ENCODE results near the gene TFAP2E. TPM values are rescaled to one million over a fixed set of nuclear protein-coding genes. Genes with fewer than 3 reads are reported as not detected.

Gene TFAP2E
- under 1 TPM; 0.53 to 0.58 TPM for total RNA-seq

- DNase-seq = no peak
- ChIA-PET POLR2A (interaction anchor here (1.6 kb wide), 1 partner anchor 9 kb away, joined by 6 read pairs; no protein-coding TSS in a partner anchor), CTCF (interaction anchor here (0.6 to 2.1 kb wide), 8 partner anchors 9 to 372 kb away, joined by 3 to 13 read pairs (median 4); no protein-coding TSS in a partner anchor)
- Mint-ChIP-seq H3K9me3 (ENCODE audit: low read depth) (no peaks in the 10 kb centered on the region), H3K4me1 (peaks cover 22% of the 10 kb centered on the region), H3K27me3 (peaks cover 14% of the 10 kb centered on the region), H3K4me3 (no peak within 1 kb of the TSS), H3K27ac (no peak within 1 kb of the TSS), H3K36me3 (ENCODE audit: low read depth) (no peaks in the 10 kb centered on the region)
- intact Hi-C loops (cut with DNase I, micrococcal nuclease) = loop anchor here in 1 of 2 experiments (10.0 kb wide), 1 partner anchor 881 kb away; the partner anchor contains the start of gene OSCP1
- ATAC-seq = no peak
These were observed at the start of gene TFAP2E for GRCh38 chr1:35573198-35574124. Gene TFAP2E (plus strand): TSS chr1:35573314. CDS start chr1:35573578, 264 bp downstream.

DNA sequence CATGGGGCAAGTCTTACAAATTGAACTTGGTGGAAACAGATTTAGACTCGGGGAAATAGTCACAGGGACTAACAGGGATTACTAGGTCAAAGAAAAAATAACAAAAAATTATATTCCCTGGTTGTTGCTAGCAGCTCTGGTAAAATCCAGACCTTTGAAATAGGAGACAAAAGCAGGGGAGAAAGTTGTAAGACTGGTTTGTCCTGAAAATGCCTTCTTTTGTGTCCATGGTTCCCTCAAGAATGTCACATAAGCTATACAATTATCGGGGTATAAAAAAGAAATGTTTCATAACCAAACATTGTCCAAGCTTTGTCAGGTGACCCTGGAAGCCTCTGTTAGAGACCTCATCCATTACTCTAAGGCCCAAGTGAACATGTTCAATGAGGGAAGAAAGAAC, 49.0 kb upstream of the TFAP2E start:
- H3K4me1 Mint-ChIP-seq = peaks cover 15% of the 10 kb centered on the region
- no peak overlapping the region for H3K4me3 Mint-ChIP-seq
- ChIA-PET CTCF (interaction anchor here (0.8 to 1.5 kb wide), 3 partner anchors 10 to 283 kb away, joined by 3 to 6 read pairs (median 4); no protein-coding TSS in a partner anchor), POLR2A (no interaction called here)
- H3K27ac Mint-ChIP-seq = no peak overlapping the region
- intact Hi-C loops (cut with DNase I, micrococcal nuclease) = no loop called here
- no peaks in the 10 kb centered on the region for H3K27me3 Mint-ChIP-seq
- peaks cover 14% of the 10 kb centered on the region for H3K9me3 Mint-ChIP-seq (ENCODE audit: low read depth)
- ATAC-seq (no peak), DNase-seq (no peak)
- H3K36me3 Mint-ChIP-seq (ENCODE audit: low read depth) = peaks cover 21% of the 10 kb centered on the region

GRCh38 chr1:35530168-35530567, 42.9 kb upstream of the TFAP2E start:
- Mint-ChIP-seq H3K9me3 (ENCODE audit: low read depth) (peaks cover 14% of the 10 kb centered on the region), H3K27me3 (no peaks in the 10 kb centered on the region), H3K36me3 (ENCODE audit: low read depth) (peaks cover 39% of the 10 kb centered on the region), H3K4me3 (no peak overlapping the region), H3K4me1 (peaks cover 10% of the 10 kb centered on the region), H3K27ac (no peak overlapping the region)
- ChIA-PET POLR2A (no interaction called here), CTCF (no interaction called here)
- no peak for ATAC-seq
- intact Hi-C loops (cut with DNase I, micrococcal nuclease) = no loop called here
- no peak for DNase-seq

GRCh38 chr1:35530946-35531345, 42.2 kb upstream of the TFAP2E start:
- intact Hi-C loops (cut with DNase I, micrococcal nuclease) = no loop called here
- Mint-ChIP-seq H3K27ac (no peak overlapping the region), H3K36me3 (ENCODE audit: low read depth) (peaks cover 39% of the 10 kb centered on the region), H3K9me3 (ENCODE audit: low read depth) (peaks cover 14% of the 10 kb centered on the region), H3K4me1 (peaks cover 17% of the 10 kb centered on the region), H3K27me3 (no peaks in the 10 kb centered on the region), H3K4me3 (no peak overlapping the region)
- no peak for DNase-seq
- CTCF ChIA-PET = no interaction called here
- no peak for ATAC-seq
- POLR2A ChIA-PET = no interaction called here

- H3K36me3 Mint-ChIP-seq (ENCODE audit: low read depth) = peaks cover 39% of the 10 kb centered on the region
- H3K27ac Mint-ChIP-seq = no peak overlapping the region
- DNase-seq (no peak), ATAC-seq (no peak)
- ChIA-PET CTCF (interaction anchor here (1.8 kb wide), 1 partner anchor 15 kb away, joined by 4 read pairs; no protein-coding TSS in a partner anchor), POLR2A (no interaction called here)
- peaks cover 21% of the 10 kb centered on the region for H3K4me1 Mint-ChIP-seq
- H3K4me3 Mint-ChIP-seq = no peak overlapping the region
- peaks cover 14% of the 10 kb centered on the region for H3K9me3 Mint-ChIP-seq (ENCODE audit: low read depth)
- no peaks in the 10 kb centered on the region for H3K27me3 Mint-ChIP-seq
- intact Hi-C loops (cut with DNase I, micrococcal nuclease) = no loop called here
These were observed 41.7 kb upstream of the TFAP2E start for GRCh38 chr1:35531368-35531767.

GRCh38 chr1:35532497-35533223, 40.5 kb upstream of the TFAP2E start:
- Mint-ChIP-seq H3K4me1 (peaks cover 34% of the 10 kb centered on the region), H3K36me3 (ENCODE audit: low read depth) (peaks cover 33% of the 10 kb centered on the region), H3K27ac (no peak overlapping the region), H3K27me3 (no peaks in the 10 kb centered on the region), H3K4me3 (no peak overlapping the region), H3K9me3 (ENCODE audit: low read depth) (peaks cover 11% of the 10 kb centered on the region)
- POLR2A ChIA-PET = interaction anchor here (0.6 kb wide), 1 partner anchor 22 kb away, joined by 9 read pairs; no protein-coding TSS in a partner anchor
- DNase-seq = no peak
- intact Hi-C loops (cut with DNase I, micrococcal nuclease) = no loop called here
- ATAC-seq = no peak
- CTCF ChIA-PET = interaction anchor here (0.6 to 2.6 kb wide), 6 partner anchors 9 to 260 kb away, joined by 3 to 14 read pairs (median 4); no protein-coding TSS in a partner anchor

- Mint-ChIP-seq H3K9me3 (ENCODE audit: low read depth) (peaks cover 7% of the 10 kb centered on the region), H3K27me3 (no peaks in the 10 kb centered on the region), H3K4me3 (no peak overlapping the region), H3K4me1 (peaks cover 42% of the 10 kb centered on the region), H3K36me3 (ENCODE audit: low read depth) (peaks cover 28% of the 10 kb centered on the region), H3K27ac (no peak overlapping the region)
- POLR2A ChIA-PET = interaction anchor here (0.7 kb wide), 1 partner anchor 34 kb away, joined by 3 read pairs; no protein-coding TSS in a partner anchor
- ATAC-seq (no peak), DNase-seq (no peak)
- intact Hi-C loops (cut with DNase I, micrococcal nuclease) = no loop called here
- CTCF ChIA-PET = interaction anchor here (0.9 to 2.6 kb wide), 3 partner anchors 8 to 82 kb away, joined by 3 to 14 read pairs (median 6); no protein-coding TSS in a partner anchor
These were observed 39.5 kb upstream of the TFAP2E start for GRCh38 chr1:35533586-35533985.

DNA sequence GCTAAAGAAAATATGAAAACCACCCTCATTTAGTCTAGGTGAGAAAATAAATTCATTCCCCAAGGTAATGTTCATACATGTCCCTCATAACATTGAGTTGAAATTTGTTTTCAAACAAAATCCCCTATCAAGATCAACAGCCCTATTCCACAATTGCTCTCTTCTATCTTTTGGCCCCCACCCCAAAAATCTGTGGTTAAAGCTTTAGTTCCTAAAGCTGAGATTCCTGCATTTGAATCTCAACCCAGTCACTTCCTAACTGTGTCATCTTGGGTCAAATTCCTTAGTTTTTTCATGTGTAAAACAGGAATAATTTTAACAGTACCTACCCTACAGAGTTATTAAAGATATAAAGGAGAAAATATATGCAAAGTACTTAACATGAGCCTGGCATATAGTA, 37.9 kb upstream of the TFAP2E start:
- no peak overlapping the region for H3K27ac Mint-ChIP-seq
- DNase-seq = no peak
- ChIA-PET POLR2A (interaction anchor here (1.6 kb wide), 1 partner anchor 29 kb away, joined by 3 read pairs; no protein-coding TSS in a partner anchor), CTCF (interaction anchor here (1.0 to 2.4 kb wide), 5 partner anchors 17 to 237 kb away, joined by 3 to 16 read pairs (median 6); no protein-coding TSS in a partner anchor)
- peaks cover 59% of the 10 kb centered on the region for H3K4me1 Mint-ChIP-seq
- H3K4me3 Mint-ChIP-seq = no peak overlapping the region
- peaks cover 4% of the 10 kb centered on the region for H3K9me3 Mint-ChIP-seq (ENCODE audit: low read depth)
- no peak for ATAC-seq
- H3K27me3 Mint-ChIP-seq = no peaks in the 10 kb centered on the region
- peaks cover 25% of the 10 kb centered on the region for H3K36me3 Mint-ChIP-seq (ENCODE audit: low read depth)
- intact Hi-C loops (cut with DNase I, micrococcal nuclease) = no loop called here

DNA sequence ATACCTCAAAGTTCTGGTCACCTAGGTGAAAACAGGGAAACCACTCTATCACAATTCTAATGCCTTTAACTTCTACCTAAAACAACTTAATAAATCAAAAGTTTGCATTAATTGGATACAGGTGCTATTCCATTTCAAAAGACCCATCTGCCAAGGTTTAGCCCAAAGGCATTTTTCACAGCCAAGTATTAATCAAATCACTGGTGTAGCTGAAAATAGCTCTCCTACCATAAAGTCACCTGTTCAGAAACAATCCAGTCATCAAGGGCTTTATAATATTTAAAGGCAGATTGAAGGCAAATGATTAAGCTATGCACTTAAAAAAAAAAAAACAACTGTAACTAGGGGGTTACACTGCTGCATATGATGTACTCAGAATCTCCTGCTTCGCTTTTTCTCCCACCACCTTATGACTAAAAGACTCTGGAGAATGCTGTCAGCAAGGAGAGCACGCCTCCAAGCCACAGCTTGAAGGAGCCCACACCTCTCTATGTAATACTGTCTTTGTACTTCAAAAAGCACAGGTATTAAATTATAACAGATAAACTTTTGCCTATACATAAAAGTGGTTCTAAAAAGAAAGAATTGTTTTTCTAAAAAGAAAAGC, 36.5 kb upstream of the TFAP2E start:
- Mint-ChIP-seq H3K36me3 (ENCODE audit: low read depth) (peaks cover 18% of the 10 kb centered on the region), H3K9me3 (ENCODE audit: low read depth) (no peaks in the 10 kb centered on the region), H3K4me3 (no peak overlapping the region), H3K27ac (peak overlapping the region; percentile 25), H3K27me3 (no peaks in the 10 kb centered on the region), H3K4me1 (peaks cover 71% of the 10 kb centered on the region)
- peak; percentile 68 for ATAC-seq
- ChIA-PET POLR2A (interaction anchor here (0.5 to 1.6 kb wide), 6 partner anchors 11 to 280 kb away, joined by 3 to 13 read pairs (median 4); no protein-coding TSS in a partner anchor), CTCF (interaction anchor here (0.6 to 2.4 kb wide), 12 partner anchors 12 to 1951 kb away, joined by 3 to 16 read pairs (median 3); no protein-coding TSS in a partner anchor)
- peak; percentile 51 for DNase-seq
- intact Hi-C loops (cut with DNase I, micrococcal nuclease) = no loop called here

DNA sequence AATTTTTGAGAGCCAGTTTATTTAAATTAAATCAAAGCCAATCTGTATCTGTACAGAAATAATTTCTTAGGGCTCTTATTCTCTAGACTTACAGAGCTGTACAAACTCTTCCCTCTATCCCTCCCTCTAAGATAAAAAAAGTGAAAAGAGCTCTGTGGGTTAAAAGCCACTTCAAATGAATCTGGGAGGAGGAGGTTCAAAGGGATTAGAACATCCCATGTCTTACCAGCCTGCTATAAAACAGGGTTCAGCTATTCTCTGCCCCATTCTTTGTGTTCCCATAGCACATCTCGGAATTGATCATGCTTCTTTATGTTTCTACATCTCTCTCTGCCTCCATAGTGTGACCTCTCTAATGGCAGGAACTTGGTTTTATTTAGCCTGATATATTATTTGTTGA, 35.3 kb upstream of the TFAP2E start:
- ChIA-PET POLR2A (interaction anchor here (1.0 to 1.1 kb wide), 2 partner anchors 20 to 281 kb away, joined by 3 to 13 read pairs; partner anchors contain the start of genes KIAA0319L and NCDN), CTCF (interaction anchor here (0.7 to 5.8 kb wide), 7 partner anchors 11 to 484 kb away, joined by 3 to 54 read pairs (median 4); no protein-coding TSS in a partner anchor)
- H3K27me3 Mint-ChIP-seq = no peaks in the 10 kb centered on the region
- peaks cover 82% of the 10 kb centered on the region for H3K4me1 Mint-ChIP-seq
- DNase-seq (no peak), ATAC-seq (no peak)
- peaks cover 17% of the 10 kb centered on the region for H3K36me3 Mint-ChIP-seq (ENCODE audit: low read depth)
- peak overlapping the region; percentile 53 for H3K27ac Mint-ChIP-seq
- peak overlapping the region; percentile 12 for H3K4me3 Mint-ChIP-seq
- no peaks in the 10 kb centered on the region for H3K9me3 Mint-ChIP-seq (ENCODE audit: low read depth)
- intact Hi-C loops (cut with DNase I, micrococcal nuclease) = loop anchor here in 1 of 2 experiments (2.0 kb wide), 2 partner anchors 19 to 31 kb away; partner anchors contain the start of genes KIAA0319L and NCDN

Measured in activated CD4-positive, alpha-beta T cell treated with anti-CD3 and anti-CD28 coated beads for 36 hours (primary cell).